GM18499 (cell line): ENCODE measurements around the gene HEPHL1.

Experiments
- ATAC-seq: cut with Tn5 transposase; IDR thresholded peaks from one replicate; pipeline ENCODE4 v1.9.1; 2021; ENCODE audit warnings: moderate number of reproducible peaks; ENCODE audit not compliant: insufficient read depth, unreplicated experiment

HEPHL1 gene

DNA sequence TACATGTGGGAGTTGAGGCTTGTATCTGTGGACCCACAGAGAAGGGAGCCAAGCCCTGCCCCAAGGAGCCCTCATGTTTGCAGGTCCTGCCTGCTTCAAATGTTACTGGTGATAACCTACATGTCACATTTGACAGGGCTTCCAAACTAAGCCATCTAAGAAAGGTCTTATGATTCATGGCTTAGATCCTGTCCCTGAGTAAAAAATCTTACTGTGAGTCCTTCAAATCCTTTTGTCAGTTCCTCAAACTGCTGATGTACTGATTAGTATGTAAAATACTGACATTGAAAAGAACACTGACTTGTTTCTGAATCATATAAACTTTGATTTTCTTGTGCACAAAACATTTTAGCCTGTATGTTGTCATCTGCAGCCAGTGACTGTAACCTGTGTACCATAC lies 106.5 kb downstream of the HEPHL1 start:
- ATAC-seq = no peak

DNA sequence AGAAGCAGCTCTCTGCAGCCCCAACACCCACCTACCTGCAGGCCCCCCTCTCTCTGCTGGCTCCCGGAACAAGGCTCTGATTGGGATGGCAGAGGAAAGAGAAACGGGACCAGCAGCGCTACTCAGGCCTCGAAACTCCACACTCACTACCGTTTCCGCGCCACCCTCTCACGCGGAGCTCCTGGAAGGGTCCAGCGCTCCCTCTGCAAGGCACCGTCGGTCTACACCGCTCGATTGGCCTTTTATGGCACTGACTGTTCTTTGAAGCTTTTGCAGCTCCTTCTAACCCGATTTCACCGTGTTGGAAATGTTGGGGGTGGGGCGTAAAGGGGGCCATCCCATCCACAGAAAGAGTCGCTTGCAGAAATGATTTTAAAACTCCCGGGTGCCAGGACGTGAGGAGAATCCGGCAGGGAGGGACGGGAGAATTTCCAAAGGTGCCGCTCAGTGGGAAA lies 107.2 kb downstream of the HEPHL1 start:
- ATAC-seq = no peak

DNA sequence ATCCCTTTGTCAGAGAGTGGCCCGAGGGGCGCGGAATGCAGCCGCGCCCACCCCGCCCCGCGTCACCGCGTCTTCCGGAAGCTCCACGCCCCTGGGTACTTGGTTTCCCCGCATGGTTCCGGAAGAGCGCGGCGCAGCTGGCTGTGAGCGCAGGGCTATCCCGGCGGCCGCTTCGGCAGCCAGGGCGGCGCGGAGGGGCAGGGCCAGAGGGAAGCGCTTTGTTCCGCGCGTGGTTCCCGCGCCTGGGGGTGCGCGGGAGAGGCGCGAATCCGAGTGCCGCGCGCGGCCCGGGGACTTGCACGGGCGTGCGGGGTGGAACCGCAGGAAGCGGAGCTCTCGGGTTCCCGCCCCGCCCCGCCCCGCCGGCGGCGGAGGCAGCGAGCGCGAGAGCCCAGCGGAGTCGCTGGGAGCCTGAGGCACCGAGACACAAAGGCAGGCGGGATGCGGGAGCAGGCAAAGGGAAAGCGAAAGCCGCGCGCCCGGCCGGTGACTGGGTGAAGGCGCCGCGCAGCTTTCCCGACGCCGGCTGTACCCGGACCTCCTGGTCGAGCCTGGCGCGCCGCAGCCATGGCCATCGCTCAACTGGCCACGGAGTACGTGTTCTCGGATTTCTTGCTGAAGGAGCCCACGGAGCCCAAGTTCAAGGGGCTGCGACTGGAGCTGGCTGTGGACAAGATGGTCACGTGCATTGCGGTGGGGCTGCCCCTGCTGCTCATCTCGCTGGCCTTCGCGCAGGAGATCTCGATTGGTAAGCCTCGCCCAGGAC lies 107.8 kb downstream of the HEPHL1 start, which contains the start of gene PANX1:
TSS of gene PANX1 (plus strand) at position 96 of the 766 bp plus-strand sequence. CDS start at position 568, 472 bp downstream.
- ATAC-seq = peak; percentile 46

DNA sequence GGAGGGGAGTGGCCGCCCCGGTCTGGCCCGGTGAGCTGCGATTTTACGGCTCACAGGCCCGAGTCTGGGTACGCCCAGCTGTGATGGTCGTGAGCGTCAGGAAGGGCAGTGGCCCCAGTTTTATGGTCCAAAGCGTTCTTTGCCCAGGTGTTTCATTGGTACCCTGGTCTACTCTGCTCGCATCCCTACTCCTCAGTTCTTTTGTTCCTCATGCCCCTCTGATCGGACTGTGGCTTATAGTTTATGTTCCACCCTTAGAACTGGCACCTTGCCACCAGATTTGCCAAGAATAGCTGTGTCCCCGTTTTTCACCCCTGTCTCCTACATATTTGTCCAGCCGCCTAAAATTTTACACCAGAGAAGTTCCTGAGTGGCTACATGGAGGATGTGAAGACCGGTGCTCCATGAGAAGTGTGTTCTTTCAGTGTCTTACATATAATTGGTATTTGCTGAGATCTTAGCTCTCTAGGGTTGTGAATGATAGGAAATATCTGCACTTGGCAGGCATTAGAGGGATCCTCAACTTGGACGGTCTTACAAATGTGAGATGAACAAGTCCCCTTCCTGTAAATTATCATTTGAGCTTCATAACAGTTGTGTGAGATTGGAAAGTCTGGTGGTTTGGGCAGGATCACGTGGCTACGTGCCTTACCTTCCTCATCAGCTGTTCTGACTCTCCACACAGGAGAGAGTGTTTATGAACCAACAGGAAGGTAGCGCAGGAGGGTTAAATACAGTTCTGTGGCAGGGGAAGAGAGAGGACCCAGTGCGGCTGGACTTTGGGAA lies 108.6 kb downstream of the HEPHL1 start:
- no peak for ATAC-seq

DNA sequence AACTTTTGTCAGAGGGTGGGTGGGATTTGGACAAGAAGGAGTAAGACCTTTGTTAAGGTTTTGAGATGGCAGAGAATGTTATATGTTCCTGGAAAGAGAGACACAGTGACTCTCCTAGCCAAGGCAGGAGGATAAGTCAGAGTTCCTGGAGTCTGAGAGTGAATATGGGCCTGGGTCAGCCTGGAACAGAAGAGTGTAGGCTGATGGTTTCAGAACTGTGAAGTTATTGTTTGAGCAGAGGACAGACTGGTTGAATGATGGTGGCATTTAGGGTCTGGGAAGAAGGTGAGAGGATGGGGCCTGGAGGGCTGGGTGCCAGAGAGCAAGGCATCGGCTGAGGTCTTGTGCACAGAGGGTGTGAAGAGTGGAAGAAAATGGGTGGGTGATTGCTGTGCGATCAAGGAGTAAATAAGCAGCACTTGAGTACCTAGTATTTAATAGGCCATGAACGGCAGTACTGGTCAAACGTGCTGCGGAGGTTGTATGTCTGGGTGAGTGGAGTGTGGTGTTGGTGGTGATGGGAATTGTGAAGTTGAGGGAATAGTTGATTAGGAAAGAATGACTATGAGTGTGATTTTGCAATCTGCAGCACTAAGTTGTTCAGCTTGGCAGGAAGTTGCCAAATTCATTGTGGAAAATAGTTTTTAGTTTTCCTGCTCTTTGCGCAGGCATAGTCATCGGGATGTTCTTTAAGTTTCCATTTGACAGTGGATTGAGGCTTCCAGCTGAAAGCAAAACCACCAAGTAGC lies 109.3 kb downstream of the HEPHL1 start:
- ATAC-seq = no peak

DNA sequence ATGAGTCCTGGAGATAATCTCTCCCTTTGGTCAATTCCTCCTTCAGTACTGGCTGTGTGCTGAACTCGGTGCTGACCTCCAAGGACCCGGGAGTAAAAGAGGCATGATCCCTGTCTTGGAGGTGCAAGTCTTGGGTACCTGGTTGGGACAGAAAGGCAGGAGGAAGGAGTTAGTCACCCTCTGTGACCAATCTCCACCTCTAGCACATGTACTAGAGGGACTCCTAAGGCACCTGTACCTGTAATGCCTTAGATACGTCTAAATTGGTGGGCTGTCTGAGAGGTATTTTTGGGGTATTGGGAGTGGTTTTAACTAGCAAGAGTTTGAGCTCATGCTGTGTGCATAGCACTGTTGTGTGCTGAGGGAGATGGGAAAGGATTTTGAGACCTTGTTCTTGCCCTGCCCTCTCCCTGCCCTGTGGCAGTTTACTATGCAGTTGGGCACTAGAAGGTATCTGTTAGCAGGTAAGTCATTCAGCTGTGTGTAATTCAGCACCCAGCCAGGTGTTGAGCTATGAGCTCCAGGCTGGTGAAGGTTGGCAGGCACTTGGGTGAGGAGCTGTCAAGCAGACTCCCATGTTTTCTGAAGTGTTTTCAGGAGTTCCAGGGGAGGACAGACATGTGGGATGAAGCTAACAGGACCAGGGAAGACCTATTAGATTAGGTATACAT lies 110.0 kb downstream of the HEPHL1 start:
- ATAC-seq = no peak

DNA sequence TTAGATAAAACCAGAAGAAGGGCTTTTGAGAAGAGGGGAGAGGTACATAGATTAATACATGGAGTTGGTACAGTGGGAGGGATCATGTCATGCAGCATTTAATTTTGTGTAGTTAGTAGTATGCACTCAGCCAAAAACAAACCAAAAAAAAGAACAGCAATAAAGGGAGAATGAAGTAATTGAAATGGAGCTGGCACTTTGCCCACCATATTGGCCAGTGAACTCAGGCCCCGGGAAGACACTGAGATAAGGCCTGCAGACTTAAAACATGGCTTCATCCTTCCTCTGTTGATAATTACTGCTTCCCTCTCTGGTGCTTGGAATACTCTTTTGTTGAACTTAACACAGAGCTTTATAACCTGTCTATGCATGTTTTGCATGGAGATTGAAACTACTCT lies 110.6 kb downstream of the HEPHL1 start:
- no peak for ATAC-seq

DNA sequence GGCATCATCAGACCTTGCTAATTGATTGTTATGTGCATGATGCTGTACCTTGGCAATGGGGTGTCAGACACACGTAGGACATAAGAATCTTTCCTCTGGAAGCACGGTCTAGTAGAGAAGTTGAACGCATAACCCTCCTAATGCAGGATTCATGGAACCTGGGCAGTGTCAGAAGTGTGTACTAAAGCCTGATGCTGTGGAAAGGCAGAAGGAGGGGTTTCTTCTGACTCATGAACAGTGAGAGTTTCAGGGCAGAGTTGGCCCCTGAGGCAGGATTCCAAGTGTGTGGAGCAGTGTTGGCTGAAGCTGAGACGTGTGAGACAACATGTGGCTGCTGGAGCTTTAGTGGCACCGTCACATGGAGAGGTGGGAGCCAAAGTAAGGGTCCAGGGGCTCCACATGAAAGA lies 111.0 kb downstream of the HEPHL1 start:
- no peak for ATAC-seq

DNA sequence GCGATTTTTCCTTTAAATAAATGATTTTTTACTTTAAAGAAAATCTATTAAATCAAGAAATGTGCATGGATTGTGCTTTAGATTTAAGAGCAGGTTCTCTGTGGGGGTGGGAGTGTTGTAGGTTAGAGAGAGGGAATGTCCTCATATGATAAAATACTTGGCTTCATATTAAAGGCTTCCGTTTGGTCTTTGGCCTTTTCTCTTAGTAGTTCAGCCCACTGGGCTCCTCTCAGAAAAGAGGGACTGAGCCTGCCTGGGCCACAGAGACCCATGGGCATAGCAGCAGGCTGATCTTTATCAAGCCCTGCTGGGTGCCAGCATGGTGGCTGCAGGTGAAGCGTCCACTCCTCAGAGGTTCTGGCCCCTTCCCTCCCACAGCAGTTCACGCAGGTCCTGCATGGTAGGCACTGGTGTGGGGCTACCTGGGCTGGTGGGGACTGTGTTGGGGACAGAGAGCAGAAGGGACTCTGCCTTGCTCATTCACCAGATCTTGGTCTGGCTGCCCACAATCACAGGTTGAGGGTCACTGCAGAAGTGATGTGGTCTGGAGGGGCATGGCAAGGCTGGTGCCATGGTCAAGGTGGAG lies 111.8 kb downstream of the HEPHL1 start:
- ATAC-seq = no peak

DNA sequence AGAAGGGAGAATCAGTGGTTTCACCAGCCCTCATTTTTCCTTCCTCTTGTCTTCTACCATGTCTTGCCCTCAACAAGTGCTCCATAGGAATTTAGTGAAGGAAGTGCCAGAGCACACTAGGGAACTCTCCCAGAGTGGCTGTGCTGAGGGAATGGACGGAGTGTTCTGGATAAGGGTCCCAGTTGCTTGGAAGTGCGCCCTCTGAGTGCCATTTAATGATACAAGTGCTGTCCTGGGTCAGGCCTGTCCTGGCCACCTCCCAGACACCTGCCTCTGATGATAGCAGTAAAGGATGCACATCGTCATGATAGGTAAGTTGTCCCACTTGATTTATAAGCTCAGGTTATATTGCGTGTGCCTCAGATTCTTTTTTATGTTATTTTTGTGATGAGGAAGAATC lies 112.6 kb downstream of the HEPHL1 start:
- ATAC-seq = no peak

DNA sequence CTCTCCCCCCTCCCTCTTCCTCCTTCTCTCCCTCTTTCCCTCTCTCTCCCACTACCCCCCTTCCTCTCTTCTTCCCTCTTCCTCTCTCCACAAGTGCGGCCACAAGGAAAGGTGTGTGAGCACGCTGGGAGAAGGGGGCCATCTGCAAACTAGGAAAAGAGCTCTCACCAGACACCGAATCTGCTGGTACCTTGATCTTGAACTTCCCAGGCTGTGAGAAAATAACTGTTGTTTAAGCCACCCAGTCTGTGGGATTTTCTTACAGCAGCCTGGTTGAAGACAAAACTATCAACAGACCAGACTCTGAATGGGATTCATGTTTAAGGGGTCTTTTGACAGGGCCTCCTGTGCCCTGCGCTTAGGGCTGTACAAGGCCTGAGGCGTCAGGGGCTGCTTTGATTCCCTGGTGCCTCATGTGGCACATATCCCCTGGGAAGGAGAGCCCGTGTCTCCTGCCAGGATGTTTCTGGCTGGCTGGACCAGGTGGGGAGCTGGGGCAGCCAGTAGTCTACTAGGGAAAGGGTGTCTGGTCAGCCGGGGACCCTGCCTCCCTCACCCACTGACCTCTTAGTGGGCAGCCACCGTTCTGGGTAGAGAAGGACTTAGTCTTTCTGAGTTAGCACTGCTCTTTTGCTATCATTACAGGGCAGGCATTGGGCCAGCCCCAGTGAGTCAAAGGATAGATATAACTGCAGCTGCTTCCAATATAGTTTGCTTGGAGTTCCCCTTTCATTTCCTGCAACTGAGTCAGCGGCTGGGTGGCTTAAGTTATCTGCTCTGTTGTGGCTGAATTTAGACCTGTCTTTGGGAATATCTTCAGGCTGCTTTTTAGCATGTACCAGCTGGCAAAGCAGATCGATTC lies 113.7 kb downstream of the HEPHL1 start:
- peak; percentile 40 for ATAC-seq

DNA sequence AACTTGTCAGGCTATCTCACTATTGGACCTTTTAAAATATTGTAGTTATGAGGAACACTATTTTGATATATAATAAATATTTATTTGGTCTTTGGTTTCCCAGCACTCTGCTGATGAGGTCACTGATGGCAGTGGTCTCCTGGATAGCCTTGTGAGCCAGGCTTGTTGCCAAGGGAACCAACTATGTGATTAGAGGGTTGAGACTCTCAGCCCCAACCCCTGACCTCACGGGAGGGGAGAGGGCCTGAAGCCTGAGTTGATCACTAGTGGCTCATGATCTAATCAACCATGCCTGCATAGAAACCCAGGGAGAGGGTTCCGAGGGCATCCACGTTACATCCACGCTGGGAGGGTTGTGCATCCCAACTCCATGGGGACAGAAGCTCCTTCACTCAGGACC lies 118.3 kb downstream of the HEPHL1 start:
- ATAC-seq = no peak

DNA sequence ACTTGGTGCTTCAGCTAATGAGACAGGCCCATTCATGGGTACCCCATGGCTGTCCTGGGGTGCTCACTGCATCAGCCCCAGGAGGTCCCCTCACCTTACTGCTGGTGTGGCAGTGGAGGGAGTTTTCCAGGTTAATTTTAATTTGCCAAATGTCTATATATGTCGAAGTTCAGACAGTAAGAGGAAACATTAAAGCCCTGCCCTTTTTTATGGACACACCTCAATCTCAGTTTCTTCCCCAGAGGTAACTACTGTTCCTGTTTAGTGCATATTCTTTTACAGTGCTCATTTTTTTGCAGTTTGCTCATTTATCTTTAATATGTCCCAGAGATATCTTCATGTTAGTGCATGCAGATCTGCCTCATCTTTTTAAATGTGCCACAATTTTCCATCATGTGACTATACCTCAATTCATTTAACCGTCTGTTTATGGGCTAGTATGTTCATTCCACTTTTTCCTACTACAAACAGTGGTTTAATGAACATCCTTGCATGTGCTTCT lies 119.1 kb downstream of the HEPHL1 start:
- no peak for ATAC-seq

DNA sequence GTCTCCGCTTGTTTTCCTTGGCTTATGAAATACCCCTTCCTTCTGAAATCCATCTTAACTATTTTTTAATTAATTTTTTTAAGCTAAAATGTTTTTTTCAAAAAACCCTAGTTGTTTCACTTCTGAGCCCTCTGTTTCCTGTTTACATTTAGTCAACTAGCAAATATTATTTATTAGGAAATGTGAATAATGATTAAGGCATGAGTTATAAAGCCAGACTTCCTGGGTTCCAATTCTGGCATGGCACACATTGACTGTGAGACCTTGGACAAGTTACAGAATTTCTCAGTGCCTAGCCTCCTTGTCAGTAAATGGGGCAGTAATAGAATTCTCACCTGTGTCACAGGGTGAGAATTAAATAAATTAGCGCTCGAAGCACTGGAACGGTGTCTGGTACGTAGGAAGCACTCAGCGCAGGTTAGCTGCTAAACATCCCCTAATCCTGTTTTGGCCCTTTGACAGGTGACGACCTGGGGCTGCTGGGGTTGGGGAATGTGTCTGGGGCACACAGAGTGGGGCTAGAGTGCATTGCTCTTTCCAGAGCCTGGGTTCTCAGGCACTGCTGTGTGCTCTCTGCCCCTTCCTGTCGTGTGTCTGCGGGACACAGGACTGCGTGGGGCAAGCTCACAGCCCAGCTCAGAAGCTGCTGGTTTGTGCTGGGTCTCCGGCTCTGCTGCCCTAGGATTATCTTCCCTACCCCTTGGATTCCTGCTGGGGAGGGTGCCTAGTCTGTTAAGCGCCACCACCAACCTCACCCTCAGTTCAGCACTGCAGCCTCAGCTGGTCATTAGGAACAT lies 120.6 kb downstream of the HEPHL1 start:
- ATAC-seq = no peak

DNA sequence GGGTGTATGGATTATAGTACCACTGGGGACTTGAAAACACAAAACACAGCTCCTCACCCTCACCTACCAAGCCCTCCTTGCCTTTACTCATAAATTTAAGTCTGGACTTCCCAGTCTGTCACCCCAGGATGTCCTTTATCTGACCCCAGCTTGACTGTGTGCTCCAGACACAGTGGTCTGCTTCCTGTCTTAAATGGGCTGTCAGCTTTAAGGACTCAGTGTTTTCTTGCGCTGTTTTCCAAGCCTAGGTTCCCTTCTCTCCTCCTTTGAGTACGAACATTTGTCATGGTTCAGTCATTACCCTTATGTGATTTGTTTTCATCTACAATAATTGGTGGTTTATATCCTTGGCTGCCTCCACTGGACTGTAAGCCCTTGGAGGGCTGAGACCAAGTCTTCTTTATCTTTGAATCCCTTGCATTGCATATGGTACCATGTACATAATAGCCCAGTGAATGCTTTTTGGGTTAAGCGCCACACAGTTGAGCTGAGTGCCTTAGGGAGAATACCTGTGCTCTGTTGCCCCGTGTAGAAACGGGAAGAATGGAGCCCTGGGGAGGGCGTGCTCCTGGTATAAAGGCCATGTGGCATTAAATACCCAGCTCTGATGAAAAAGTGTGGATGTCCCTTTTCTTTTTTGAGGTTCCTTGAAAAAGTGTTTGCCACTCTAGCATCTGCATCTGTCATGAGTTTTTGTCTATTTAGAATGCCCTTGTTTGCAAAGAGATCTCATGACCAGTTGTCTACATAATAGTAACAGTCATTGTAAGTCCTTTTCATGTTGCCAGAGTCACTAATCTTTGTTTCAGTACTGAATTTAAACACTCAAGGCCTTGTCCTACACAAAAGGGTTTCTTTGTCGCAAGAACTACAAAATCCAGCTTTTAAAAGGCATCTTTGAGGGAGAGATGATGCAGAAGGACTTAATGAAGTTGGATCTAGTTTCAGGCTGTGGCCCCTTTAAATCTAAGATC lies 121.4 kb downstream of the HEPHL1 start:
- no peak for ATAC-seq

DNA sequence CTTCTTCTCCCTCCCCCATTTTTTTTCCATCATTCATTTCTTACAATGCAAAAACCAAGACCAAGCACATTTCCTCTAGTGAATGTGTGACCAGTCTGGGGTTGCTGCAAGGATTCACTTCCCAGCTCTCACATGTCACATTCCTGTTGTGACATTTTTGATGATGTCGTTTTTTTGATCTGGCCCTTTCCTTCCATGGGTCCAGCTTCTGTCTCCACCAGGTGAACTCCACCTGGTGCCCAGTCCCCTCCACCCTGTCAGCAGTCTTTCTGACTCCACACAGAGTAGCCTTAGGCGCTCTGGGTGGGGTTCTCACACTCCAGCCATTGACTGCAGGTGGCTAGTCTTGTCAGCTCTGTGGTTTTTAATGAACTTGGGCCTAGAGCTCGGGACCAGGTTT lies 123.1 kb downstream of the HEPHL1 start:
- no peak for ATAC-seq

DNA sequence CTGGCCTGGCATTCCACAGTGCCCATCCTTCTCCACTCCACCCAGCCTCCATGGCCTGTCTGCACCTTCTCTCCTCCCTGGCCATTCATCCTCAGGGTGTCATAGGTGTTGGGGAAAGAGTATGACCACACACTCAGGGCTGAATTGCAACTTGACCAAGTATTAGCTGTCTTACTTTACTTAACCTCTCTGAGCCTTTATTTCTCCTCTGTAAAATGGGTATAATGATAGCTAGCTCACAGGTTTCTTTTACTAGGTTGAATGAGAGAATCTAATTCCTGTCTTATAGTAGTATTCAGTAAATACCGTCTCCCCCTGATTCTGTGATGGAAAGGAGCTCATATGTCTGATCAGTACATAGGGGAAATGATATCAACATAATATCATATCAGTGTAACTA lies 123.5 kb downstream of the HEPHL1 start:
- no peak for ATAC-seq
